ENCODE data around the gene DDX54.

The DDX54 gene

DNA sequence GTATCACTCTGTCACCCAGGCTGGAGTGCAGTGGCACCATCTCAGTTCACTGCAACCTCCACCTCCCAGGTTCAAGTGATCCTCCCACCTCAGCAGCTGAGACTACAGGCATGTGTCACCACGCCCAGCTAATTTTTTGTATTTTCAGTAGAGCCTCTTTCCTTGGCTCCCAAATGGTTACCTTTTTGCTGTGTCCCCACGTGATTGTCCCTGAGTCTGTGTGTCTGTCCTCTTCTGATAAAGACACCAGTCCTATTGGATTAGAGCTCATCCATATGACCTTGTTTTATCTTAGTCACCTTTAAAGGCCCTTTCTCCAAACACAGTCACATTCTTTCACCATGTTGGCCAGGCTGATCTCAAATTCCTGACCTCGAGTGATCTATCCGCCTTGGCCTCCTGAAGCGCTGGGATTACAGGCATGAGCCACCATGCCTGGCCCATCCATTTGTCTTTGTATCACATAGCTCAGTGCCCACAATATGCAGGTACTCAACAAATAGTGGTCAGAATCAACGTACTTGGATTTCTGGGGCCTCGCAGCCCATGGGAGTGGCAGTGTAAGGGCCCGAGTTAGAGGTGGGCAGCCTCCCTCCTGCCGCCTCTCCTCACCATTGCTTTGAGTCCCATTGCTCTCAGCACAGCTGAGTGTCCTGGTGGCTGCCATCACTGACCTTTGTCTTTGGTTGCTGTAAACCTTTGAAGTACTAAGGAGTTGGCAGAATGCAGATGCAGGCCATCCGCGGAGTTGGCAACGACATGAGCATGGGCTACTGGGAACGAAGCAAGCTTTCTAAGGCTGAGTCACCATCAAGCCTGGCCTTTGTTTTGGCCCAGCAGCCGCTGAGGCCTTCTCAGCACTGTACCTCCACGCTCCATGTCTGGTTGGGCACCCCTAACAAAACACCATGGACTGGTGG is 45.3 kb upstream of the DDX54 start:
- peak overlapping the region; percentile 84 for H2BK5ac ChIP-seq (ENCODE audit: low read depth, low read length, poor library complexity, severe bottlenecking)
- H3K27me3 ChIP-seq (ENCODE audit: control insufficient read depth in 1 of 2, insufficient read depth in 1 of 2, low read length in 2 of 2) = no peaks in the 10 kb centered on the region
- no peak overlapping the region for H3K9ac ChIP-seq (ENCODE audit: low read length)
- WGBS = 92% methylated on average over 15 of the region's 15 CpGs
- H3K9me3 ChIP-seq (ENCODE audit: control insufficient read depth, low read length) = peaks cover 7% of the 10 kb centered on the region
- H2BK15ac ChIP-seq (ENCODE audit: low read depth, poor library complexity, severe bottlenecking) = peak overlapping the region; percentile 44
- H3K79me1 ChIP-seq (replicated peaks; ENCODE audit: low read length, poor library complexity, severe bottlenecking) = peaks cover 14% of the 10 kb centered on the region
- peak overlapping the region; percentile 76 for H4K91ac ChIP-seq (ENCODE audit: low read length)
- H3K18ac ChIP-seq (ENCODE audit: low read depth in 1 of 2, low read length in 2 of 2) = peak overlapping the region; percentile 58 to 63
- H2BK12ac ChIP-seq (ENCODE audit: low read length in 2 of 2) = peak overlapping the region in 1 of 2 experiments; percentile 80
- H3K4me2 ChIP-seq (ENCODE audit: low read length, poor library complexity, severe bottlenecking) = no peak overlapping the region
- H3K14ac ChIP-seq (ENCODE audit: low read length in 2 of 2) = no peak overlapping the region
- no peak overlapping the region for H2AFZ ChIP-seq (ENCODE audit: low read depth, low read length)
- peak overlapping the region; percentile 95 for H3K27ac ChIP-seq (ENCODE audit: low read length, poor library complexity, severe bottlenecking)
- peaks cover 30% of the 10 kb centered on the region for H3K4me1 ChIP-seq (ENCODE audit: control insufficient read depth, insufficient read depth, low read depth, low read length)
- H2AK5ac ChIP-seq (ENCODE audit: low read length, severe bottlenecking) = peak overlapping the region; percentile 98
- no peak overlapping the region for H2BK120ac ChIP-seq (ENCODE audit: low read depth, low read length)
- H3K36me3 ChIP-seq (ENCODE audit: control insufficient read depth in 1 of 2, insufficient read depth in 2 of 2, low read depth in 1 of 2, low read length in 2 of 2) = peaks cover 43 to 80% of the 10 kb centered on the region in 2 experiments
- H3K4me3 ChIP-seq (ENCODE audit: insufficient read depth in 1 of 2, low read depth in 1 of 2, low read length in 2 of 2) = no peak overlapping the region
- DNase-seq = no peak
- H4K8ac ChIP-seq (ENCODE audit: low read length) = peak overlapping the region; percentile 8
- no peak overlapping the region for H3K23ac ChIP-seq (ENCODE audit: low read length in 2 of 2)
- H3K4ac ChIP-seq (ENCODE audit: low read depth in 1 of 2, low read length in 2 of 2) = peak overlapping the region; percentile 18 to 27

DNA sequence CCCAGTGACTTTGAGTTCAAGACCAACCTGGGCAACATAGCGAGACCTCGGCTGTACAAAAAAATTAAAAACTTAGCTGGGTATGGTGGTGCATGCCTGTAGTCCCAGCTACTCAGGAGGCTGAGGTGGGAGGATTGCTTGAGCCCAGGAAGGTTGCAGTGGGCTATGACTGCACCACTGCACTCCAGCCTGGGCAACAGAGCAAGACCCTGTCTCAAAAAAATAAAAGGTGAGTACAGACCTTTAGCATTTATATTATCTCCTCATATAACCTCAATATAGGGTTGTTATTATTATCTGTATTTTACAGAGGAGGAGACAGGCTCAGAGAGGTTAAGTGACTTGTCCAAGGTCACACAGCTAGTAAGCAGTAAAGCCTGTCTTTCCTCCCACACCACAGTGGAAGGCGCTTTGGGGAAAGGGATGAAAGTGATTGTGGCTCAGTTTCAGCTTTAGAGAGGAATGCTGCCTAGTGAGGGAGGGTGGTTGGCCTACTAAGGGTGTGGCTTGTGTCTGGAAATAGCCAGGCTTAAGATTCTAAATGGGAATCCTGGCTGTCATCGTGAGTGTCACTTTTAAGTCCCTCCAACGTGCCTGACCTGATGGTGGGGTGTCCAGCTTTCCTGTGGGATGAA is 43.2 kb upstream of the DDX54 start:
- WGBS = 74% methylated on average over 5 of the region's 5 CpGs

DNA sequence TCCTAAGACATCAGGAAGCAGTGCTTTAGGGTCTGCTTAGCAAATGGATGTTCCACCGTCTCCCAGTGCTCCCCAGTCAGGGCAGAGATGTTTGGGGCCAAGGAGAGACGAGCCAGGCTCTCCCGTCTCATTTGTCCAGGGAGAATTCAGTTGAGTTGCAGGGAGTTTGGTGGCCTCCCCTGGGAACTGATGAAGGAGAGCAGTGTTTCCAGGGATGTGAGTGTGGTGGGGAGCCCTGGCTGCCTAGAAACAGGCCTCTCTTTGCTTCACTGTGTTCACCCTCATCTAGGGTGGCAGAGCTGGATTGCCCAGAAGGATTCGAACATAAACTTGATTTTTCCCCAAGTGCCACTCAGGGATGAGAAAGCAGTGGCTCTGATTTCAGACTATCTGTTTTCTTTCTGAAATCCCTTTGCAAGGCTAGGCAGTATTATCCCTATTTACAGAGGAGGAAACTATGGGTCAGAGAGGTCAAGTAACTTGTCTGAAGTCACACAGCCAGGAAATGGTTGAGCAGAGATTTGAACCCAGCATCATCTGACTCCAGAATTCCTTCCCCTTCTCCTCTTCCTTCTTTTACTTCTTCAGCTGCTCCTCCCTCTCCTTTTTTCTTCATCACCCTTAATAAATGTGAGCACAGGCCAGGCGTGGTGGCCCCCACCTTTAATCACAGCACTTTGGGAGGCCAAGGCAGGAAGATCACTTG is 42.6 kb upstream of the DDX54 start:
- H2AK5ac ChIP-seq (ENCODE audit: low read length, severe bottlenecking) = peak overlapping the region; percentile 52
- H2AFZ ChIP-seq (ENCODE audit: low read depth, low read length) = no peak overlapping the region
- H3K36me3 ChIP-seq (ENCODE audit: control insufficient read depth in 1 of 2, insufficient read depth in 2 of 2, low read depth in 1 of 2, low read length in 2 of 2) = peaks cover 36 to 60% of the 10 kb centered on the region in 2 experiments
- peak overlapping the region; percentile 37 for H4K91ac ChIP-seq (ENCODE audit: low read length)
- H3K14ac ChIP-seq (ENCODE audit: low read length in 2 of 2) = no peak overlapping the region
- H3K18ac ChIP-seq (ENCODE audit: low read depth in 1 of 2, low read length in 2 of 2) = peak overlapping the region; percentile 0 to 48
- H3K27me3 ChIP-seq (ENCODE audit: control insufficient read depth in 1 of 2, insufficient read depth in 1 of 2, low read length in 2 of 2) = no peaks in the 10 kb centered on the region
- H3K9ac ChIP-seq (ENCODE audit: low read length) = no peak overlapping the region
- H4K8ac ChIP-seq (ENCODE audit: low read length) = peak overlapping the region; percentile 33
- H3K4me2 ChIP-seq (ENCODE audit: low read length, poor library complexity, severe bottlenecking) = no peak overlapping the region
- H3K4me1 ChIP-seq (ENCODE audit: control insufficient read depth, insufficient read depth, low read depth, low read length) = peaks cover 21% of the 10 kb centered on the region
- peaks cover 7% of the 10 kb centered on the region for H3K9me3 ChIP-seq (ENCODE audit: control insufficient read depth, low read length)
- no peak overlapping the region for H2BK120ac ChIP-seq (ENCODE audit: low read depth, low read length)
- 93% methylated on average over 5 of the region's 5 CpGs for WGBS
- peaks cover 11% of the 10 kb centered on the region for H3K79me1 ChIP-seq (replicated peaks; ENCODE audit: low read length, poor library complexity, severe bottlenecking)
- peak overlapping the region in 1 of 2 experiments; percentile 68 for H3K4ac ChIP-seq (ENCODE audit: low read depth in 1 of 2, low read length in 2 of 2)
- no peak overlapping the region for H3K23ac ChIP-seq (ENCODE audit: low read length in 2 of 2)
- H2BK5ac ChIP-seq (ENCODE audit: low read depth, low read length, poor library complexity, severe bottlenecking) = no peak overlapping the region
- peak overlapping the region; percentile 65 for H2BK15ac ChIP-seq (ENCODE audit: low read depth, poor library complexity, severe bottlenecking)
- no peak overlapping the region for H3K27ac ChIP-seq (ENCODE audit: low read length, poor library complexity, severe bottlenecking)
- H2BK12ac ChIP-seq (ENCODE audit: low read length in 2 of 2) = no peak overlapping the region
- H3K4me3 ChIP-seq (ENCODE audit: insufficient read depth in 1 of 2, low read depth in 1 of 2, low read length in 2 of 2) = no peak overlapping the region
- DNase-seq = no peak

More for the DNA sequence above, 43.2 kb upstream of the DDX54 start:
- H3K36me3 ChIP-seq (ENCODE audit: control insufficient read depth in 1 of 2, insufficient read depth in 2 of 2, low read depth in 1 of 2, low read length in 2 of 2) = peaks cover 40 to 66% of the 10 kb centered on the region in 2 experiments
- no peak overlapping the region for H3K14ac ChIP-seq (ENCODE audit: low read length in 2 of 2)
- H3K9ac ChIP-seq (ENCODE audit: low read length) = peak overlapping the region; percentile 13
- H2BK5ac ChIP-seq (ENCODE audit: low read depth, low read length, poor library complexity, severe bottlenecking) = no peak overlapping the region
- H3K18ac ChIP-seq (ENCODE audit: low read depth in 1 of 2, low read length in 2 of 2) = peak overlapping the region; percentile 37 to 69
- no peak for DNase-seq
- H3K4me3 ChIP-seq (ENCODE audit: insufficient read depth in 1 of 2, low read depth in 1 of 2, low read length in 2 of 2) = no peak overlapping the region
- no peak overlapping the region for H3K4me2 ChIP-seq (ENCODE audit: low read length, poor library complexity, severe bottlenecking)
- no peak overlapping the region for H3K23ac ChIP-seq (ENCODE audit: low read length in 2 of 2)
- H4K8ac ChIP-seq (ENCODE audit: low read length) = peak overlapping the region; percentile 75
- H3K27me3 ChIP-seq (ENCODE audit: control insufficient read depth in 1 of 2, insufficient read depth in 1 of 2, low read length in 2 of 2) = no peaks in the 10 kb centered on the region
- peak overlapping the region; percentile 2 to 75 for H2BK12ac ChIP-seq (ENCODE audit: low read length in 2 of 2)
- no peak overlapping the region for H2AFZ ChIP-seq (ENCODE audit: low read depth, low read length)
- H2BK15ac ChIP-seq (ENCODE audit: low read depth, poor library complexity, severe bottlenecking) = peak overlapping the region; percentile 80
- no peak overlapping the region for H3K4ac ChIP-seq (ENCODE audit: low read depth in 1 of 2, low read length in 2 of 2)
- H2AK5ac ChIP-seq (ENCODE audit: low read length, severe bottlenecking) = peak overlapping the region; percentile 96
- H3K4me1 ChIP-seq (ENCODE audit: control insufficient read depth, insufficient read depth, low read depth, low read length) = peaks cover 27% of the 10 kb centered on the region
- no peak overlapping the region for H2BK120ac ChIP-seq (ENCODE audit: low read depth, low read length)
- peaks cover 11% of the 10 kb centered on the region for H3K79me1 ChIP-seq (replicated peaks; ENCODE audit: low read length, poor library complexity, severe bottlenecking)
- H3K9me3 ChIP-seq (ENCODE audit: control insufficient read depth, low read length) = peaks cover 7% of the 10 kb centered on the region
- H3K27ac ChIP-seq (ENCODE audit: low read length, poor library complexity, severe bottlenecking) = no peak overlapping the region
- H4K91ac ChIP-seq (ENCODE audit: low read length) = peak overlapping the region; percentile 48

All from mesenchymal stem cell (in vitro differentiated cells and primary cell).